HuH-7 (cell line): ENCODE results near the gene EGFR.

Source experiments
- DNase-seq: peaks from one replicate; pipeline ENCODE4 v3.0.0; 2011; ENCODE audit warnings: low spot score

EGFR gene

GRCh38 chr7:55189878-55190436 is 171.1 kb downstream of the EGFR start:
- DNase-seq: no peak

- no peak for DNase-seq
Observed at GRCh38 chr7:55190511-55191160, 171.8 kb downstream of the EGFR start.

GRCh38 chr7:55191161-55191925 is 172.5 kb downstream of the EGFR start:
- DNase-seq: no peak

- no peak for DNase-seq
Observed at GRCh38 chr7:55191926-55192692, 173.3 kb downstream of the EGFR start.

- no peak for DNase-seq
Observed at GRCh38 chr7:55192723-55193122, 173.9 kb downstream of the EGFR start.

- no peak for DNase-seq
Observed at GRCh38 chr7:55193245-55193644, 174.4 kb downstream of the EGFR start.

GRCh38 chr7:55194522-55194921 is 175.7 kb downstream of the EGFR start:
- DNase-seq: no peak

GRCh38 chr7:55198634-55199392 is 180.0 kb downstream of the EGFR start:
- no peak for DNase-seq

- DNase-seq: no peak
Observed at GRCh38 chr7:55199418-55199817, 180.6 kb downstream of the EGFR start.

GRCh38 chr7:55200441-55200840 is 181.6 kb downstream of the EGFR start:
- no peak for DNase-seq

- no peak for DNase-seq
Observed at GRCh38 chr7:55202150-55202913, 183.5 kb downstream of the EGFR start.

- DNase-seq: no peak
Observed at GRCh38 chr7:55203300-55203699, 184.5 kb downstream of the EGFR start.

GRCh38 chr7:55205124-55205955 is 186.5 kb downstream of the EGFR start:
- no peak for DNase-seq

GRCh38 chr7:55206235-55207029 is 187.6 kb downstream of the EGFR start:
- DNase-seq: no peak

GRCh38 chr7:55207436-55208125 is 188.8 kb downstream of the EGFR start:
- DNase-seq: no peak

- no peak for DNase-seq
Observed at GRCh38 chr7:55209366-55209765, 190.5 kb downstream of the EGFR start.

GRCh38 chr7:55210176-55210575 is 191.4 kb downstream of the EGFR start:
- no peak for DNase-seq

GRCh38 chr7:55210716-55211115 is 191.9 kb downstream of the EGFR start:
- no peak for DNase-seq

GRCh38 chr7:55211726-55212125 is 192.9 kb downstream of the EGFR start:
- DNase-seq: no peak
